ENCODE measurements around the gene PDLIM1. TPM values are rescaled to one million over a fixed set of nuclear protein-coding genes. Genes with fewer than 3 reads are reported as not detected.

PDLIM1 gene
- total and polyA plus RNA-seq, 2 donors (not counting 1 experiment from before 2014, with no cell fraction given), result 24.3 to 390 TPM

DNA sequence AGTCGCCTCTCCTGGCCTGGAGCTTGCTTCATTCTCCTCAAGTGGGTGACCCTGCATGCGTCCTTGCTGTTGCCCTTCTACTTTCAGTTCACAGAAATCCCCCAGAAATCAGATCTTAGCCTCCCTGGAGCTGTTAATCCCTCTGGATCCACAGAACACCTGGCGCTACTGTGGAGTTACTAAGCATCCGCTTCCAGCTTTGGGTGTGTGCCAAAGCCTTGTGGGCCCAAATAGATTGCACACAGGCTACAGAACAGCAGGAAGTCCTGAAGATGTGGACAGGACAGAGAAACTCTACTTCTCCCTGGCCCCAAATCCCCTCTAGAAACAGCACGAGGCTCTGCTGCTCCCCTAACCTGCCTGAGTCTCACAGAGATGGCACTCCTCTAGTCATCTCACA, 36.6 kb upstream of the PDLIM1 start:
- TF ChIP-seq EZH2 (IDR thresholded peaks at IDR 0.05; ENCODE audit: low read length, missing control alignments) (no peak), CTCF (conservative IDR thresholded peaks at IDR 0.05 in 1 of 2, IDR thresholded peaks at IDR 0.05 in 1 of 2; ENCODE audit: low read depth in 1 of 2, low read length in 2 of 2) (no peak)
- Histone ChIP-seq H3K4me2 (ENCODE audit: extremely low read depth, insufficient read depth, low read length) (no peak overlapping the region), H2AFZ (ENCODE audit: low read length) (no peak overlapping the region), H4K20me1 (ENCODE audit: control insufficient read depth, extremely low read depth, insufficient read depth, low read length) (no peaks in the 10 kb centered on the region), H3K36me3 (ENCODE audit: control insufficient read depth, insufficient read depth, low read length) (no peaks in the 10 kb centered on the region), H3K9me3 (ENCODE audit: control insufficient read depth, insufficient read depth, low read depth, low read length) (no peaks in the 10 kb centered on the region), H3K4me1 (ENCODE audit: control insufficient read depth, extremely low read depth, insufficient read depth, low read length) (peaks cover 4% of the 10 kb centered on the region), H3K4me3 (replicated peaks in 1 of 4; ENCODE audit: control extremely low read depth in 1 of 4, insufficient read depth in 1 of 4, low read depth in 3 of 4, low read length in 4 of 4) (no peak overlapping the region), H3K27ac (ENCODE audit: insufficient read depth, low read length) (no peak overlapping the region), H3K9ac (ENCODE audit: insufficient read depth, low read length) (no peak overlapping the region), H3K79me2 (ENCODE audit: control insufficient read depth, insufficient read depth, low read length) (no peaks in the 10 kb centered on the region), H3K27me3 (ENCODE audit: control insufficient read depth, insufficient read depth, low read length) (no peaks in the 10 kb centered on the region)
- DNase-seq (ENCODE audit: low read depth in 2 of 2), result peak; percentile 12 to 55

DNA sequence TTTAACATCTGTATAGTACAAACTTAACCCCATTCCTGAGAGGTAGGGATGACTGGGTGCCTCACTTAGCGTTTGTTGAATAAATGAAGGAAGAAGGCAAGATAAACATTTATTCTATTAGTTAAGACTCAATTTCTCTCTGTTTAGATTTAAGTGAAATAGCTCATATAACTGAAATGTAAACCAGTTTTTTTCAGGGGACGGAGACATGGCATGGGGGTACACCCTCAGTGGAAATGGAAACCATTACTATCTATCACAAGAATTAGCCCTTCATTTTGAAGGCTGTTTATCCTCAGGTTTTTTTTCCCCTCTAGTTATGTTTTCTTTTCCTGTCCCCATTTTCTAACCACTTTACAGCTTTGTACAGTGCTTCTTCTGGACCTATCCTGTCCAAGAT, 35.6 kb upstream of the PDLIM1 start:
- Histone ChIP-seq H4K20me1 (ENCODE audit: control insufficient read depth, extremely low read depth, insufficient read depth, low read length) (no peaks in the 10 kb centered on the region), H3K4me3 (replicated peaks in 1 of 4; ENCODE audit: control extremely low read depth in 1 of 4, insufficient read depth in 1 of 4, low read depth in 3 of 4, low read length in 4 of 4) (no peak overlapping the region), H3K27me3 (ENCODE audit: control insufficient read depth, insufficient read depth, low read length) (no peaks in the 10 kb centered on the region), H3K27ac (ENCODE audit: insufficient read depth, low read length) (no peak overlapping the region), H2AFZ (ENCODE audit: low read length) (no peak overlapping the region), H3K36me3 (ENCODE audit: control insufficient read depth, insufficient read depth, low read length) (no peaks in the 10 kb centered on the region), H3K9me3 (ENCODE audit: control insufficient read depth, insufficient read depth, low read depth, low read length) (no peaks in the 10 kb centered on the region), H3K4me2 (ENCODE audit: extremely low read depth, insufficient read depth, low read length) (no peak overlapping the region), H3K79me2 (ENCODE audit: control insufficient read depth, insufficient read depth, low read length) (no peaks in the 10 kb centered on the region), H3K4me1 (ENCODE audit: control insufficient read depth, extremely low read depth, insufficient read depth, low read length) (peaks cover 4% of the 10 kb centered on the region), H3K9ac (ENCODE audit: insufficient read depth, low read length) (no peak overlapping the region)
- DNase-seq (ENCODE audit: low read depth in 2 of 2), result no peak
- TF ChIP-seq CTCF (conservative IDR thresholded peaks at IDR 0.05 in 1 of 2, IDR thresholded peaks at IDR 0.05 in 1 of 2; ENCODE audit: low read depth in 1 of 2, low read length in 2 of 2), result no peak
- no peak for TF ChIP-seq EZH2 (IDR thresholded peaks at IDR 0.05; ENCODE audit: low read length, missing control alignments)

- no peak for DNase-seq (ENCODE audit: low read depth in 2 of 2)
- Histone ChIP-seq H3K9me3 (ENCODE audit: control insufficient read depth, insufficient read depth, low read depth, low read length) (no peaks in the 10 kb centered on the region), H3K36me3 (ENCODE audit: control insufficient read depth, insufficient read depth, low read length) (no peaks in the 10 kb centered on the region), H3K4me2 (ENCODE audit: extremely low read depth, insufficient read depth, low read length) (no peak overlapping the region), H2AFZ (ENCODE audit: low read length) (no peak overlapping the region), H3K4me3 (replicated peaks in 1 of 4; ENCODE audit: control extremely low read depth in 1 of 4, insufficient read depth in 1 of 4, low read depth in 3 of 4, low read length in 4 of 4) (no peak overlapping the region), H3K9ac (ENCODE audit: insufficient read depth, low read length) (no peak overlapping the region), H3K27me3 (ENCODE audit: control insufficient read depth, insufficient read depth, low read length) (no peaks in the 10 kb centered on the region), H3K79me2 (ENCODE audit: control insufficient read depth, insufficient read depth, low read length) (no peaks in the 10 kb centered on the region), H4K20me1 (ENCODE audit: control insufficient read depth, extremely low read depth, insufficient read depth, low read length) (no peaks in the 10 kb centered on the region), H3K27ac (ENCODE audit: insufficient read depth, low read length) (no peak overlapping the region), H3K4me1 (ENCODE audit: control insufficient read depth, extremely low read depth, insufficient read depth, low read length) (peaks cover 4% of the 10 kb centered on the region)
- TF ChIP-seq CTCF (conservative IDR thresholded peaks at IDR 0.05 in 1 of 2, IDR thresholded peaks at IDR 0.05 in 1 of 2; ENCODE audit: low read depth in 1 of 2, low read length in 2 of 2) (no peak), EZH2 (IDR thresholded peaks at IDR 0.05; ENCODE audit: low read length, missing control alignments) (no peak)
Measured at GRCh38 chr10:95325863-95326262, 35.1 kb upstream of the PDLIM1 start.
